ENCODE measurements around the gene TRAK2.

- TF ChIP-seq CTCF (IDR thresholded peaks at IDR 0.05; ENCODE audit: low read depth, low read length): no peak
- no peak for TF ChIP-seq EZH2phosphoT487 (IDR thresholded peaks at IDR 0.05; ENCODE audit: low read depth)
These were observed 21.2 kb upstream of the TRAK2 start for GRCh38 chr2:201472411-201472810.
